8988T (cell line): Measurements from ENCODE around the gene ATP8A1.
"Not testable (repeated sequence)": the region's sequence is repeated elsewhere in the genome, so short reads cannot be mapped to it uniquely, and the experiment has no call there.

Experiments
- DNase-seq: peaks from one replicate; pipeline ENCODE4 v3.0.0; 2011

ATP8A1 gene

DNA sequence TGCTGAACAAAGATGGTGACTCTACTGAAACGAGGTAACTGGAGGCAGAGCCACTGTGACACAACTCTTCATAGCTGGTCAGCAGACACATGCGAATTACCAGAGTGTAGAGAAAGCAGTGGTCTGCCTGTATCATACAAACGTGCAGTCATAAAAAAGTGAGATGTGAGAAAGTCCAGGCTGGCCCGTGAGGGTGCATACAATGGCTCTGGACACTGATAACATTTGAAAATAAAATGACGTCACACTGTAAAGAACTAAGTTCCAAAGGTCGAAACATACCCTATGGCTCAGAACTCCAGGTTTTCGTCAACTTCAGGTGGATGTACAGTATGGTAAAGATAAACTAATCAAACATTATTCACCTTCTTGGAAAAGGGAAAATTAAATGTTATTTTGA is 163.9 kb downstream of the ATP8A1 start:
- no peak for DNase-seq

GRCh38 chr4:42490015-42490414 is 166.9 kb downstream of the ATP8A1 start:
- DNase-seq = no peak

- no peak for DNase-seq
Observed at GRCh38 chr4:42489095-42489494, 167.8 kb downstream of the ATP8A1 start.

DNA sequence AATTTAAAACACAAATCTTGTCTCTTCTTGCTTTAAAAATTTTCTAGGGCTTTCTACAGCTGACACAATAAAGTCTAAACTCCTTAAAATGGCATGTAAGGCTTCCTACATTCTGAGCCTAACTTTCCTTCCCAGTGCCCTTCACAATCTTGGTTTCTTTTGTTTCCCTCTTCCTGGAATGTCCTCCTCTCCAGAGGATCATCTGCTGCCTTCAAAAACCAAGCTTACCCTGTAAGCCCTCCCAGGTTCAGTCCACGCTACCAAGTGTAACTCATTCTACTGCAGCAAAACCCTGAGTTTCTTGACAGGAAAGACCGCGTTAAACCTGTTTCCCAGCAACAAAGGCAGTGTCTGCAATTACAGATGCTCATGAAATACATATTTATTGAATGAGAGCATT is 168.4 kb downstream of the ATP8A1 start:
- DNase-seq = no peak

DNA sequence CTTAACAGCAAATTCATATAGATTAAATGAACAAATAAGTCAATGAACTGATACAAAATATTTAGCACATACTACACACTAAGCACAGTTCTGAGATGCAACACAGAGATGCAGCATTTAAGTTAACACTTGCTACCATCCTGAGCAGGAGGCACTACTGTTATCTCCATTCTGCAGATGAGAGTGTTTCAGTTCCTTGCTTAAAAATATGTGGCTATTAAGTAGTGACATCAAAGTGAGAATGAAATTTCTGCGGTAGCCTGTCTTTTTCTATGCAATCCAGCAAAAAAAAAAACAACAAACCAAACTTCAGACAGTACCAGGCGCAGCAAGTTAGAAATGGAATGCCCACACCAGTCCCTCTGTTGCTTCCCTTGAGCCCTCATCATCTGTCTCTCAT is 168.8 kb downstream of the ATP8A1 start:
- no peak for DNase-seq

GRCh38 chr4:42487230-42487629 is 169.7 kb downstream of the ATP8A1 start:
- no peak for DNase-seq

DNA sequence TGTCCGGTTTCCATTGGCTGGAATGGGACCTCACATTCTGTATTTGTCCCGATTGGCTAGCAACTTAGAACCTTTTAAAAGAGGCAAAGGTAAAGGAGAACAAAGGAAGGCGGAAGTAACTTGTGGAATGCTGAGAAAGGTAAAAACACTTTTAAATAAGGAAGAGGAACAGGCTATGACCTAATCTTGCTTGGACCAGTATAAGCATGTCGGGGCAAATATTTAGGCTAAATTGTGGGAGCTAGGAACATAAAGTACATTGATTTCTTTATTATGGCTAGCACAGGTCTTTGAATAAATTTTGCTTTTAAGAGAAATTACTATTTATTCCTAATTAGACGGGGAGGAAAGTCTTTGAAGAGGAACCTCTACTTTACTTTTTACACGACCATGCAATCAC is 170.7 kb downstream of the ATP8A1 start:
- DNase-seq = not testable (repeated sequence)

GRCh38 chr4:42484630-42485029 is 172.3 kb downstream of the ATP8A1 start:
- DNase-seq = no peak

- DNase-seq = no peak
Observed at GRCh38 chr4:42483426-42484379, 173.2 kb downstream of the ATP8A1 start.

DNA sequence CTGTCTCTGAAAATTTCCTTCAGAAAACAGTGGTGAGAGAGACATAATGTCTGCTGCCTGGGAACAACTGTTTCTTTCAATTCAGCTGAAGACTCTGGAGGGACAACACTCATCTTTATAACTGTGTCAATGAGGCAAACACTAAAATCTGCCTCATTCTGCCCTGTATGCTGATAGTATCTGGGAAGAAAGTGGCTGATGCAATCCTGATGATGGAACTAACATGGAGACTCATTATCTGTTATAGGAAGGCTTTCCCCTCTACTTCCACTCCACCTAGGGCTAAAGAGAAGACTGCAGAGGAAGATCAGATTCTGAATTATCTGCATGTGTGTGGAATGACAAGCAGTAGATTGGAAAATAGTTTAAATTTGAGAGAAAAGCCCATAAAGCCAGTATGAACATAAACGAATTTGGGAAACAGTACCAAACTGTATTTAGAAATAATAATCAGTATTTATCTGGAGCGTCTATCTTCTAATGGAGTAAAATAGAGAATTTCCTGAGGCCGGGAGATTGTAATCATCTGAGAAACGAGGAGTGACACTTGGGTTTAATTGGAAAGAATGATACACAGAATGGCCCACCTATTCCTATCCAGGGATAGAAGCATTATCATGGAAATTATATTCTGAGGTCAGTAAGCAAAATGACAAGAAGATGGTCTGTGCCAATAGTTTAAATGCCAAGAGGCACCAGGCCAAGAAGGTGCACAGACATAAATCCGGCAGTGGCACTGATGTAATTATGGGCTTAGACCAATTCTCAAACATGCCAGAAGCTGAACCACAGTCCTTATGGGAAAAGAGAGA is 174.2 kb downstream of the ATP8A1 start:
- DNase-seq = no peak

GRCh38 chr4:42480717-42481116 is 176.2 kb downstream of the ATP8A1 start:
- no peak for DNase-seq

- DNase-seq = no peak
Observed at GRCh38 chr4:42480281-42480680, 176.6 kb downstream of the ATP8A1 start.

DNA sequence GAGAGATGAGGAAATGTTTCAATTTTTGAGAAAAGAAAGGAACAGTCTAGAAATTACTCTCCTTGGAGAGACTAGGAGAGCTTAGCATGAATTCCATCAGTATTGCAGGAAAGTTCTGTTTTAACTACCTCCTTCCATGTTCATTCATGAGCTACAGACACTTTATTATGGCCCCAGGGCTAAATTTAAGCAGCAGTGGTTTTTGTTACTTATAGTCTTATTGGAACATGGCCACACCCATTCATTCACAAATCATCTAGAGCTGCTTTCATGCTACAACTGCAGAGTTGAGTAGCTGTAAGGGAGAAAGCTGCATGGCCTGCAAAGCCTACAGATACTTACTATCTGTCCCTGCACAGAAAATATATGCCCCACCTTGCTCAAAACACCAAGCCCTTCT is 178.0 kb downstream of the ATP8A1 start:
- no peak for DNase-seq

DNA sequence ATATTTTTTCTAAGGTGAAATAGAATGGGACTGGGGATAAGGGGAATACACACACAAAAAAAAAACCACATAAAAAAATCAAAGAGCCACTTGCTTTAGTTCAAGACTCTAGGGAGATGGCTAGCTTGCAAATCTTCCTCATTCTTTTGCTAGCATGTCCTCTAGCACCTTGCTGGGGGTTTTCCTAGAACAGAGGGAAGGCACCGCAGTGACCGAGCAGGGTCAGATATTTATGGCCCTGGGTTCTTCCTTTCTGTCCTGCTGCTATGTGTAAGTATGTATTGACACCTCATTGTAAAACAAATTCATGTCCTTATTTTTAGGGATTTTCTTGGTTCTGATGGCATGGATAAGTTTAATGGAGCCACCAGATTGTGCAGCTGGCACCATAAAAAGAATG is 178.4 kb downstream of the ATP8A1 start:
- no peak for DNase-seq

DNA sequence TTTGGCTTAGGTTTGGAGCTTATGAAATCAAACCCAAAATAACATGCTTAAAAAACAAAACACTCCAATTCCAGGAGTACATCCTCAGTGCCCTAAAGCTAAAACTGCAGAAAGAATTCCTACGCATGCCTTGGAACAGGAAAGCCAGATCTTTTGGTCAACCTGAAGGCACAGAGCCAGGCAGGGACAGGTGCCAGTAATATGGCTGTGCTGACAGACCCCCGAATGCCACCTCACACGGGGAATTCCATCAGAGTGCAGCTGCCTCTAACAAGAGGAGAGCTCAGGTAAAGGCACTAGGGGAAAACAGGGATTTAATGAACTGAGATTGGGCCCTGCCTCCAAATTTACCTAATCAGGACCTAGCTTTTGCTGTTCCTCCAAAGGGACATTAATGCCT is 182.5 kb downstream of the ATP8A1 start:
- DNase-seq = no peak

DNA sequence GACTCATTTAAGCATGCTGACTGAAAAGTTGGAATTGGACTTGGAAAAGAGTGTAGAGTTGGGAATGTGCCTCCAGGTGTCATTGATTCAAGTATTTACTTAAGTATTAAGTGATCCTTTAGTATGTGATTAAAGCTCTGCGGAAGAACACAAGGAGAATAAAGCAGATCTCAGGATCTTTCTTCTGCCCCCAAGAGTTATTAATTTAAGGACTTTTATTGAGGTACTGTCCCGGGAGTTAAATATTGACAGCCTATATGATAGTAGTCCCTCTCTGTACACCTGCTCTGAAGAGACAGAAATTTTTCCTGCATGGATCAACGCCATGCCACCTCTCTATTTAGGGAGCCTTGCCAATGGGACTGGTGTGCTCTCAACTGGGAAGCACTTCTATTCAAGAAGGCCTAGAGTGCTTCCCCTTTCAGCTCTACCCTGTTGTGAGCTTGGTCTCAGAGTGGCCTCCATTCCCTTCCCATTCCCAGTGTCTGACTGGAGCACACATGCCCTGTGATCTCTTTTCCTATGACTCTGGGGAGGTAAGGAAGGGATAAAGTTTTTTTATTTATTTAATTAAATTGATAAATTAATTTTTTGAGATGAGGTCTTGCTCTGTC is 183.7 kb downstream of the ATP8A1 start:
- no peak for DNase-seq

- no peak for DNase-seq
Observed at GRCh38 chr4:42471896-42472295, 185.0 kb downstream of the ATP8A1 start.

- DNase-seq = no peak
Observed at GRCh38 chr4:42470023-42470422, 186.9 kb downstream of the ATP8A1 start.

- DNase-seq = not testable (repeated sequence)
Observed at GRCh38 chr4:42467777-42468176, 189.1 kb downstream of the ATP8A1 start.

DNA sequence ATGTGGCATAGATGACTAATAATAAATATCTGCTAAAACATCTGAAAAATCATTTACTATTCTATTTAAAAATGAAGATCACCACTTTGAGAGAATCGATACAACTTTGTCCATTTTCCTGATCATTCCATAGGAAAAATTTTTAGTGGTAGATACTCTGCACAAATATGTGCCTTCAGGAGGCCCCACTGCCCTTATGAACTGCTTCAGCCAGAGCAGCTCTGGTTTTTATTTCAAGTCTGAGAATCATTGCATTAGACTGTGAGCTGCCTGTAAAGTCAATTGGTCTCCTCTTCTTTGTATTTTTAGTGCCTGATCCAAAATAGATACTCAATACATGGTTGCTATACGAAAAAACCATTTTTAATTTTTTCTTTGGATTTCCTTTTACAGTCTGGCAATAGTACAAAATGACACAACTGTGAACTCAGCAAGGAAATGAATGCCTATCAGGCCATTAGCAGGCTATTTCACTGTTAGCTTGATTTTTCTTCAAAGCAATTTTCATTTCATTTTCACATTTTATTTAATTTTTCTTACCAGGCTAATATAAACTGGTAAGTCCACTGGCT is 190.5 kb downstream of the ATP8A1 start:
- no peak for DNase-seq

DNA sequence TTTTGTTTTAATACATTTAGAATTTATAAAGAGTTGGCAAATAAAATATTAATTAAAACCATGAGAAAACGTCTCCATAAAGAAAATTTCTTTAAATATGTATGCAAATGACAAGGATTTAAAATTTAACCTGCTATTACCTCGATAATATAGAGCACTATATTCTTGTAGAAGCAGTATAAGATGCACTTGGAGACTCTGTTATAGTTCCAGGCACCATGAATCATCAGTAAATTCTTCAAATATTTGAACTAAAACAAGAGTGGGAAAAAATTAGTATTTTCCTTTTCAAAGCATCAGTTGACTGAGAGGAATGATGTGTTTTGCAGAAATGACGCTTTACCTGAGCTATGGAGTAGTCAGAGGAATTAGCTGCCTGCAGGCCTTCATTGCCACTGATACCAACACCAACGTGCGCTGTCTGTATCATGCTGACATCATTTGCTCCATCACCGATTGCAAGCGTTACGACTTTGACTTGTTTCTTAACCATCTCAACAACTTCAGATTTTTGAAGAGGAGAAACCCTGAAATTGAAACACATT is 192.3 kb downstream of the ATP8A1 start:
- no peak for DNase-seq

- DNase-seq = not testable (repeated sequence)
Observed at GRCh38 chr4:42461216-42461615, 195.7 kb downstream of the ATP8A1 start.

GRCh38 chr4:42460043-42460442 is 196.9 kb downstream of the ATP8A1 start:
- DNase-seq = no peak
